GM12874 (cell line): Measurements from ENCODE around the gene PNMA5.

Experiments used
- CTCF ChIP-seq: IDR thresholded peaks from 2 replicates; pipeline ENCODE4 v1.5.1; 2011; ENCODE audit warnings: low read depth, mild to moderate bottlenecking, control low read depth, low read length, moderate library complexity; ENCODE audit not compliant: insufficient read depth

PNMA5 gene

GRCh38 chrX:152997337-152997736, 3.4 kb upstream of the PNMA5 start:
- TF ChIP-seq CTCF: no peak

- TF ChIP-seq CTCF: no peak
These were observed 1.8 kb downstream of the PNMA5 start for GRCh38 chrX:152992115-152992514.

GRCh38 chrX:152991123-152991522, 2.8 kb downstream of the PNMA5 start:
- no peak for TF ChIP-seq CTCF

- no peak for TF ChIP-seq CTCF
These were observed 4.6 kb downstream of the PNMA5 start for GRCh38 chrX:152989292-152989658.

GRCh38 chrX:152988536-152989291, 5.2 kb downstream of the PNMA5 start:
- TF ChIP-seq CTCF: no peak

- TF ChIP-seq CTCF: no peak
These were observed 6.1 kb downstream of the PNMA5 start for GRCh38 chrX:152987801-152988200.

- TF ChIP-seq CTCF: no peak
These were observed 25.7 kb downstream of the PNMA5 start for GRCh38 chrX:152968193-152968592.

- TF ChIP-seq CTCF: no peak
These were observed 33.8 kb downstream of the PNMA5 start for GRCh38 chrX:152960115-152960514.
